ENCODE results near the gene HYKK. TPM values are rescaled to one million over a fixed set of nuclear protein-coding genes. Genes with fewer than 3 reads are reported as not detected.
A peak's percentile ranks its signal among the peaks of the same experiment; 100 is the strongest.

HYKK gene
- total RNA-seq, 2 donors from 2014 or later, result 6.2 to 11.2 TPM

DNA sequence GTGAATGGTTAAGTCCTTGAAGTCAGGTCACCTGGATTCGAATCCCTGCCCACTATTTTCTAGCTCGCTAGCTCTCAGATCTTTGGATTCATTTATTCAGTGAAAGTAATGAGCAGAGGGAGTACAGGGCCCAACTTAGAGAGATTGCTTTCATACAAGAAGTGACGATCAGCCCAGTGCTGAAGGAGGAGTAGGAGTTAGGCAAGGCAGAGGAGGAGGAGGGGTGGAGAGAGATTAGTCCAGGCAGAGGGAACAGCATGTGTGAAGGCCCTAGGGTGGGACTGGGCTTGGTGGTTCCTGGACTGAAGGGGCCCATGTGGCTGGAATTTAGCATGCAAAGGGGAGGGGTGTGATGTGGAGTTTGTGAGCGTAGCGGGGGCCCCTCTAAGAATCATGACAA is 54.1 kb downstream of the HYKK start:
- DNase-seq (ENCODE audit: low spot score), result no peak
- no peak overlapping the region for H3K27ac ChIP-seq

DNA sequence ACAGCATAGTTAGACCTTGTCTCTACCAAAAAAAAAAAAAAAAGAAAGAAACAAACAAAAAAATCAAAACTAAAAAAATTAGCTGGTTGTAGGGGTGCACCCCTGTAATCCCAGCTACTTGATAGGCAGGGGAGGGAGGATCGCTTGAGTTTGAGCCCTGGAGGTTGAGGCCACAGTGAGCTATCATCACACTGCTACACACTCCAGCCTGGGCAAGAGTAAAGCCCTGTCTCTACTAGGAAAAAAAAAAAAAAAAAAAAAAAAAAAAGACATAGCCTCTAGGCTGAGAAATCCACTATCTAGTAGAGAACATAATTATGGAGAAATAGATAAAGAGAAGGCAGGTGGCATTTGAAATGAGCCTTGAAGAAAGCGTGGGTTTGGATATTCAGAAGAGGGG is 55.7 kb downstream of the HYKK start:
- intact Hi-C loops (cut with DNase I), result no loop called here
- no peak overlapping the region for H3K4me3 ChIP-seq
- 94% methylated on average over 2 of the region's 2 CpGs for WGBS
- H3K9me3 ChIP-seq, result no peaks in the 10 kb centered on the region
- no peak overlapping the region for H3K27ac ChIP-seq
- no peaks in the 10 kb centered on the region for H3K36me3 ChIP-seq
- H3K4me1 ChIP-seq (replicated peaks), result no peaks in the 10 kb centered on the region
- H3K27me3 ChIP-seq (replicated peaks; ENCODE audit: insufficient read depth), result no peaks in the 10 kb centered on the region
- DNase-seq (ENCODE audit: low spot score), result no peak
- no peak for TF ChIP-seq POLR2AphosphoS5 (IDR thresholded peaks at IDR 0.05)
- no peak for TF ChIP-seq POLR2A (IDR thresholded peaks at IDR 0.05)
- TF ChIP-seq, protein P1, sequence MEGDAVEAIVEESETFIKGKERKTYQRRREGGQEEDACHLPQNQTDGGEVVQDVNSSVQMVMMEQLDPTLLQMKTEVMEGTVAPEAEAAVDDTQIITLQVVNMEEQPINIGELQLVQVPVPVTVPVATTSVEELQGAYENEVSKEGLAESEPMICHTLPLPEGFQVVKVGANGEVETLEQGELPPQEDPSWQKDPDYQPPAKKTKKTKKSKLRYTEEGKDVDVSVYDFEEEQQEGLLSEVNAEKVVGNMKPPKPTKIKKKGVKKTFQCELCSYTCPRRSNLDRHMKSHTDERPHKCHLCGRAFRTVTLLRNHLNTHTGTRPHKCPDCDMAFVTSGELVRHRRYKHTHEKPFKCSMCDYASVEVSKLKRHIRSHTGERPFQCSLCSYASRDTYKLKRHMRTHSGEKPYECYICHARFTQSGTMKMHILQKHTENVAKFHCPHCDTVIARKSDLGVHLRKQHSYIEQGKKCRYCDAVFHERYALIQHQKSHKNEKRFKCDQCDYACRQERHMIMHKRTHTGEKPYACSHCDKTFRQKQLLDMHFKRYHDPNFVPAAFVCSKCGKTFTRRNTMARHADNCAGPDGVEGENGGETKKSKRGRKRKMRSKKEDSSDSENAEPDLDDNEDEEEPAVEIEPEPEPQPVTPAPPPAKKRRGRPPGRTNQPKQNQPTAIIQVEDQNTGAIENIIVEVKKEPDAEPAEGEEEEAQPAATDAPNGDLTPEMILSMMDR (IDR thresholded peaks at IDR 0.05), result no peak

More for the DNA sequence above, 54.1 kb downstream of the HYKK start:
- Histone ChIP-seq H3K36me3 (no peaks in the 10 kb centered on the region), H3K27me3 (replicated peaks; ENCODE audit: insufficient read depth) (no peaks in the 10 kb centered on the region), H3K4me1 (replicated peaks) (no peaks in the 10 kb centered on the region), H3K9me3 (no peaks in the 10 kb centered on the region), H3K4me3 (no peak overlapping the region)
- TF ChIP-seq, protein P1 (IDR thresholded peaks at IDR 0.05), result no peak
- no peak for TF ChIP-seq POLR2AphosphoS5 (IDR thresholded peaks at IDR 0.05)
- no peak for TF ChIP-seq POLR2A (IDR thresholded peaks at IDR 0.05)
- 83% methylated on average over 5 of the region's 5 CpGs for WGBS
- intact Hi-C loops (cut with DNase I), result no loop called here

DNA sequence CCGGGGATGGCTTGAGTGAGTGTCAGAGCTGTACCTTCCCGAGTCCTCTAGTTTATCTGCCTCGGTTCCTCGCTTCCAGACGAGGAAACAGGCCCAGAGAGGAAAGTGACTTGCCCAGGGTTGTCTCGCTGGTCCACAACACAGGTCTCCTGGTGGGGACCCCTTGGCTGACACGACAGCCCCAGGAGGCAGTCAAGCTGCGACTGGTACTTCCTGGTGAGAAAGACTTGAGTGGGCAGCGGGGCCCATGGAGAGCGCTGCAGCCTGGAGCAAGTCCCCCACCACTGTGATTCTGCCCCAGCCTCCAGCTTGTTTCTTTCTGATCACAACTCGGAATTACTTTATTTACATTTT is 57.3 kb downstream of the HYKK start:
- no peaks in the 10 kb centered on the region for H3K4me1 ChIP-seq (replicated peaks)
- TF ChIP-seq POLR2A (IDR thresholded peaks at IDR 0.05), result no peak
- no peak for TF ChIP-seq POLR2AphosphoS5 (IDR thresholded peaks at IDR 0.05)
- TF ChIP-seq, protein P1 (IDR thresholded peaks at IDR 0.05), result no peak
- peak overlapping the region; percentile 65 to 84 for H3K27ac ChIP-seq
- intact Hi-C loops (cut with DNase I), result no loop called here
- no peaks in the 10 kb centered on the region for H3K36me3 ChIP-seq
- H3K9me3 ChIP-seq, result no peaks in the 10 kb centered on the region
- no peaks in the 10 kb centered on the region for H3K27me3 ChIP-seq (replicated peaks; ENCODE audit: insufficient read depth)
- DNase-seq (ENCODE audit: low spot score), result no peak
- WGBS, result 67% methylated on average over 11 of the region's 11 CpGs
- no peak overlapping the region for H3K4me3 ChIP-seq

DNA sequence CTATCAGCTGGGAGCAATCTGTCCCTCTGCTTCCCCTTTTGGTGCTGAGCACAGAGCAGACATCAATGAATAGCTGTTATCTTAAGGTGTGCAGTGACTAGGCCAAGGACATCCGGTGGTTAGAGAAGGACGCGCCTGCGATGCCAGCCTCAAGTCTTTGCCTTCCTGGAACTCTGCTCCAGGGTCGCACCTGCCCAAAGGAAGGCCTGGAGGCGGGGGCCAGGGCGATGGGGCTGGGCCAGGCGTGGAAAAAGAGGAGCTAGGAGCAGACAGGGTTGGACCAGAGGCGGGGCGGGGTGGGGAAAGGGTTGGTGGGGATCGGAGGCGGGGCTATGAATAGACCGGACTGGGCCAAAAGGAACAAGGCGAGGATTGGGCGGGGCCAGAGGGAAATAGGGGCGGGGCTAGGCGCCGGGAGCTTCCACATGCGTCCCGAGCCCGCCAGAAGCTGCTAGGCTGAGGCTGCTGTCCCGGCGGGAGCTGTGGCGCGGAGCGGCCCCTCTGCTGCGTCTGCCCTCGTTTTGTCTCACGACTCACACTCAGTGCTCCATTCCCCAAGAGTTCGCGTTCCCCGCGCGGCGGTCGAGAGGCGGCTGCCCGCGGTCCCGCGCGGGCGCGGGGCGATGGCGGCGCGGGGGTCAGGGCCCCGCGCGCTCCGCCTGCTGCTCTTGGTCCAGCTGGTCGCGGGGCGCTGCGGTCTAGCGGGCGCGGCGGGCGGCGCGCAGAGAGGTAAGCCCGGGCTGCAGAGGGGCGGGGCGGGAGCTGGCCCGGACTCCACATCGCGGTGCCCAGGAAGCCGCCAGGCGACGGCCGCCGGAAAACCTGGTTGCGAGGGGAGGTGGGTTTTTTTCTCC is 57.9 kb downstream of the HYKK start, which contains the start of gene CHRNA5:
Gene CHRNA5, plus strand, starts transcription at position 424 of the 854 bp plus-strand sequence. Its CDS starts 200 bp downstream, at position 624.
- no peaks in the 10 kb centered on the region for H3K27me3 ChIP-seq (replicated peaks; ENCODE audit: insufficient read depth)
- H3K27ac ChIP-seq, result peak within 1 kb of the TSS; percentile 65 to 84
- peak within 1 kb of the TSS; percentile 49 to 60 for H3K4me3 ChIP-seq
- TF ChIP-seq, protein P1 (IDR thresholded peaks at IDR 0.05), result no peak
- TF ChIP-seq POLR2A (IDR thresholded peaks at IDR 0.05), result peak; percentile 63
- TF ChIP-seq POLR2AphosphoS5 (IDR thresholded peaks at IDR 0.05), result peak; percentile 65
- H3K4me1 ChIP-seq (replicated peaks), result no peaks in the 10 kb centered on the region
- H3K9me3 ChIP-seq, result no peaks in the 10 kb centered on the region
- under 1% methylated on average over 55 of the region's 75 CpGs for WGBS
- no peaks in the 10 kb centered on the region for H3K36me3 ChIP-seq
- intact Hi-C loops (cut with DNase I), result no loop called here
- peak; percentile 94 for DNase-seq (ENCODE audit: low spot score)

Measured in prostate gland (tissue), 2 donors.